Upper lobe of left lung (tissue), 4 donors: ENCODE measurements around the gene SYTL2.

Experiments used
- POLR2A ChIP-seq, 4 donors: fragments of 450-650 bp; IDR thresholded peaks; one replicate each; pipeline ENCODE4 v1.5.1; 2016 to 2017; ENCODE audit warnings: antibody characterized with exemption in 4 of 4, mild to moderate bottlenecking in 2 of 4
- TF ChIP-seq, protein P1 (sequence below), 6 experiments: fragments of 450-650 bp in 4 of 6; fragments of 200-600 bp in 2 of 6; sonication (generic) in 2 of 6; IDR thresholded peaks; one replicate each; pipeline ENCODE4 v1.5.1; 2016 to 2019; ENCODE audit warnings: antibody characterized with exemption in 6 of 6

DNA sequence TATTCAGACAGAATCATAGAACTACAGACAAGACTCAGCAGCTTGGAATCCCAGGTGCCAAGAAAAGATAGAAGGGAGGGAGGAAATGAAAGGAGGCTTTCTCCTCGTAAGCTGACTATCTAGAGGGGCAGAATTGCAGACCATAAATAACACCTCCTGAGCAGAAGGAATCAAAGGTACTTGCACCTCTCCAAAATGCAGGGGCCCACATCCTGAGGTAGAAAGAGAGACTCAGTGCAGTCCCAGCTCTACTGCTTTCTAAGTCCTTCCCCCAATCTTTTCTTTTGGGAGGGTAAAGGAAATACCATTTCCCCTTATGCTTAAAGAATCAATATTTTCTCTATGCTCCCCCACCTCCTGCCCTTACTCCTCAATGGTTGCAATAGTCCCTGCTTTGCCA, 55.2 kb downstream of the SYTL2 start:
- TF ChIP-seq, protein P1, sequence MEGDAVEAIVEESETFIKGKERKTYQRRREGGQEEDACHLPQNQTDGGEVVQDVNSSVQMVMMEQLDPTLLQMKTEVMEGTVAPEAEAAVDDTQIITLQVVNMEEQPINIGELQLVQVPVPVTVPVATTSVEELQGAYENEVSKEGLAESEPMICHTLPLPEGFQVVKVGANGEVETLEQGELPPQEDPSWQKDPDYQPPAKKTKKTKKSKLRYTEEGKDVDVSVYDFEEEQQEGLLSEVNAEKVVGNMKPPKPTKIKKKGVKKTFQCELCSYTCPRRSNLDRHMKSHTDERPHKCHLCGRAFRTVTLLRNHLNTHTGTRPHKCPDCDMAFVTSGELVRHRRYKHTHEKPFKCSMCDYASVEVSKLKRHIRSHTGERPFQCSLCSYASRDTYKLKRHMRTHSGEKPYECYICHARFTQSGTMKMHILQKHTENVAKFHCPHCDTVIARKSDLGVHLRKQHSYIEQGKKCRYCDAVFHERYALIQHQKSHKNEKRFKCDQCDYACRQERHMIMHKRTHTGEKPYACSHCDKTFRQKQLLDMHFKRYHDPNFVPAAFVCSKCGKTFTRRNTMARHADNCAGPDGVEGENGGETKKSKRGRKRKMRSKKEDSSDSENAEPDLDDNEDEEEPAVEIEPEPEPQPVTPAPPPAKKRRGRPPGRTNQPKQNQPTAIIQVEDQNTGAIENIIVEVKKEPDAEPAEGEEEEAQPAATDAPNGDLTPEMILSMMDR (IDR thresholded peaks at IDR 0.05): no peak
- TF ChIP-seq POLR2A (IDR thresholded peaks at IDR 0.05): no peak
